GM19099 (cell line): ENCODE measurements around the gene STX16.

ENCODE experiments used
- POLR2A ChIP-seq: IDR thresholded peaks from 3 replicates; pipeline ENCODE4 v1.6.1; 2011; ENCODE audit warnings: low read depth; ENCODE audit not compliant: insufficient read length; ENCODE audit errors: extremely low read depth

The STX16 gene

GRCh38 chr20:58650776-58651558 lies at the start of gene STX16:
STX16 (plus strand) TSS chr20:58651283; CDS start chr20:58652007, 724 bp downstream.
- TF ChIP-seq POLR2A, result peak; percentile 82

GRCh38 chr20:58602124-58602523 lies 49.0 kb upstream of the STX16 start:
- no peak for TF ChIP-seq POLR2A

- TF ChIP-seq POLR2A, result no peak
Measured at GRCh38 chr20:58603721-58604120, 47.4 kb upstream of the STX16 start.

GRCh38 chr20:58604128-58604881 lies 46.8 kb upstream of the STX16 start:
- no peak for TF ChIP-seq POLR2A

GRCh38 chr20:58605292-58606065 lies 45.6 kb upstream of the STX16 start:
- TF ChIP-seq POLR2A, result no peak

- no peak for TF ChIP-seq POLR2A
Measured at GRCh38 chr20:58606184-58606583, 44.9 kb upstream of the STX16 start.

GRCh38 chr20:58608096-58608840 lies 42.8 kb upstream of the STX16 start:
- no peak for TF ChIP-seq POLR2A

- TF ChIP-seq POLR2A, result no peak
Measured at GRCh38 chr20:58609026-58609425, 42.1 kb upstream of the STX16 start.

GRCh38 chr20:58610071-58610800 lies 40.8 kb upstream of the STX16 start:
- TF ChIP-seq POLR2A, result no peak

- no peak for TF ChIP-seq POLR2A
Measured at GRCh38 chr20:58610811-58611210, 40.3 kb upstream of the STX16 start.

- no peak for TF ChIP-seq POLR2A
Measured at GRCh38 chr20:58611236-58612030, 39.6 kb upstream of the STX16 start.

- TF ChIP-seq POLR2A, result no peak
Measured at GRCh38 chr20:58612121-58612691, 38.9 kb upstream of the STX16 start.
